Cardiac septum (tissue), 1 donor: Measurements from ENCODE around the gene ZNF423. TPM values are rescaled to one million over a fixed set of nuclear protein-coding genes. Genes with fewer than 3 reads are reported as not detected.

Experiments used
- DNase-seq: peaks from one replicate; pipeline ENCODE4 v3.0.0-alpha.2; 2020; ENCODE audit warnings: low spot score
- intact Hi-C: fragments of 100-400 bp; cut with DNase I; formaldehyde crosslinking; loops from one replicate; pipeline ENCODE4 v1.14.0; 2022
- total RNA-seq: library from RNA; stranded (reverse); fragmentation: NEBNext Ultra II Directional; extraction: Animal tissue kit (Norgen Biotek cat#: 25700); gene quantifications from one replicate; pipeline ENCODE4 v1.2.1, GENCODE V29; 2021
- donor health status: DM: no; HTN: no; CAD: no.

The ZNF423 gene
- total RNA-seq, 1 donor from 2014 or later, result 8.6 TPM

- intact Hi-C loops, result no loop called here
- no peak for DNase-seq
Measured at GRCh38 chr16:49806446-49806845, 49.5 kb downstream of the ZNF423 start.

GRCh38 chr16:49801290-49801689 is 54.6 kb downstream of the ZNF423 start:
- intact Hi-C loops, result no loop called here
- DNase-seq, result no peak

GRCh38 chr16:49800876-49801275 is 55.0 kb downstream of the ZNF423 start:
- intact Hi-C loops, result no loop called here
- DNase-seq, result no peak

GRCh38 chr16:49800441-49800840 is 55.5 kb downstream of the ZNF423 start:
- intact Hi-C loops, result no loop called here
- DNase-seq, result no peak

GRCh38 chr16:49799172-49799571 is 56.7 kb downstream of the ZNF423 start:
- intact Hi-C loops, result no loop called here
- DNase-seq, result no peak

- DNase-seq, result no peak
- intact Hi-C loops, result no loop called here
Measured at GRCh38 chr16:49795513-49795912, 60.4 kb downstream of the ZNF423 start.

- no peak for DNase-seq
- intact Hi-C loops, result no loop called here
Measured at GRCh38 chr16:49793244-49793643, 62.7 kb downstream of the ZNF423 start.

- DNase-seq, result no peak
- intact Hi-C loops, result no loop called here
Measured at GRCh38 chr16:49789616-49790015, 66.3 kb downstream of the ZNF423 start.

GRCh38 chr16:49788986-49789385 is 66.9 kb downstream of the ZNF423 start:
- no peak for DNase-seq
- intact Hi-C loops, result no loop called here

GRCh38 chr16:49788572-49788971 is 67.3 kb downstream of the ZNF423 start:
- intact Hi-C loops, result no loop called here
- no peak for DNase-seq

- intact Hi-C loops, result no loop called here
Measured at GRCh38 chr16:49786926-49787557, 68.9 kb downstream of the ZNF423 start.

GRCh38 chr16:49785970-49786369 is 69.9 kb downstream of the ZNF423 start:
- intact Hi-C loops, result no loop called here
- no peak for DNase-seq

More at GRCh38 chr16:49786926-49787557, 68.9 kb downstream of the ZNF423 start:
- no peak for DNase-seq

GRCh38 chr16:49782405-49782804 is 73.5 kb downstream of the ZNF423 start:
- no peak for DNase-seq
- intact Hi-C loops, result no loop called here

GRCh38 chr16:49781401-49781800 is 74.5 kb downstream of the ZNF423 start:
- DNase-seq, result no peak

GRCh38 chr16:49780433-49780832 is 75.5 kb downstream of the ZNF423 start:
- intact Hi-C loops, result no loop called here
- DNase-seq, result no peak

More at GRCh38 chr16:49781401-49781800, 74.5 kb downstream of the ZNF423 start:
- intact Hi-C loops, result no loop called here

- no peak for DNase-seq
- intact Hi-C loops, result no loop called here
Measured at GRCh38 chr16:49779979-49780378, 75.9 kb downstream of the ZNF423 start.

- intact Hi-C loops, result no loop called here
- DNase-seq, result no peak
Measured at GRCh38 chr16:49778202-49778930, 77.5 kb downstream of the ZNF423 start.

GRCh38 chr16:49776734-49777133 is 79.2 kb downstream of the ZNF423 start:
- intact Hi-C loops, result no loop called here
- no peak for DNase-seq

GRCh38 chr16:49776085-49776595 is 79.8 kb downstream of the ZNF423 start:
- no peak for DNase-seq
- intact Hi-C loops, result no loop called here

- intact Hi-C loops, result no loop called here
Measured at GRCh38 chr16:49775581-49775980, 80.3 kb downstream of the ZNF423 start.

GRCh38 chr16:49775018-49775417 is 80.9 kb downstream of the ZNF423 start:
- intact Hi-C loops, result no loop called here
- DNase-seq, result no peak

More at GRCh38 chr16:49775581-49775980, 80.3 kb downstream of the ZNF423 start:
- DNase-seq, result no peak
